Activated CD4-positive, CD25-positive, alpha-beta regulatory T cell treated with anti-CD3 and anti-CD28 coated beads, Interleukin-2, amount 50 U/mL, for 24 hours (primary cell): Measurements from ENCODE around the gene HMG20A.
A peak's percentile ranks its signal among the peaks of the same experiment; 100 is the strongest.
"Not testable (repeated sequence)": the region's sequence is repeated elsewhere in the genome, so short reads cannot be mapped to it uniquely, and the experiment has no call there.

Experiments
- ATAC-seq, 2 donors: fragments of 150-1000 bp; cut with Tn5 transposase; one replicate each; pipeline ENCODE4 v1.10.0; 2021; ENCODE audit warnings: mild to moderate bottlenecking in 1 of 2, moderate library complexity in 1 of 2

HMG20A gene

DNA sequence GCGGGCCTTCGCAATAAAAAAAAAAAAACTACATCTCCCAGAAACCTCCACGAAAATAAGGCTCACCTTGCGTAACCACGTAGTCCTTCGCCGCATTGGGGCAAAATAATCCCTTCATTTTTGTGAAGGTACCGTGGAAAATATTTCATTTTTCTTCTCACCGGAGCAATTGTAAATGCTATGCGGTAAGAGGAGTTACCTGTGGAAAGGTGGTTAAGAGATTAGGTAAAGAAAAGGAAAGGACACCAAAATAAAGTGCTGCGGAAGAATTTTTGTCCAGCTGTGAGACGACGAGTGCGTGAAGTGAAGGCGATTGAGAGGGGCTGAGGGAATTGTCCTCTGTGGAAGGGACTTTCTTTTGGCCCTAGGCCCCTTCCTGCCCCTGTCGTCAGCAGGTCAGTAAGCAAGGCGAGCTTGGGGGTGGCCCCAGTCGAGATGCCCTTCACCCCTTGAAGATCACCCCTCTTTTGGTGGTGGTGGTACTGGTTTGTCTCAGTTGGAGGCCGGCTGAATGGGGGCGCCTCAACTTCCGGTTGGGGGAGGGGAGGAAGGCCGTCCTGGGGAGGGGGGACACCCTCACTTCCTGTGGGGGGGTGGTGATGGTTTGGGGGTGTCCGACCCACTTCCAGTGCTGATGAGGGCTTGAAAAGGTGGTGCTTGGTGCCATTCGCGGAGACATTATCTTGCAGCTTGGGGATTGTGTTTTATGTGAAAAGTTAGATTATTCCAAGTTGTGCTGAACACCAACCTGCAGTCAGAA, at the start of gene HMG20A:
HMG20A (plus strand) TSS at position 279 of the 760 bp plus-strand sequence. CDS start 37,520 bp downstream, outside the sequence.
- peak; percentile 44 to 51 for ATAC-seq

DNA sequence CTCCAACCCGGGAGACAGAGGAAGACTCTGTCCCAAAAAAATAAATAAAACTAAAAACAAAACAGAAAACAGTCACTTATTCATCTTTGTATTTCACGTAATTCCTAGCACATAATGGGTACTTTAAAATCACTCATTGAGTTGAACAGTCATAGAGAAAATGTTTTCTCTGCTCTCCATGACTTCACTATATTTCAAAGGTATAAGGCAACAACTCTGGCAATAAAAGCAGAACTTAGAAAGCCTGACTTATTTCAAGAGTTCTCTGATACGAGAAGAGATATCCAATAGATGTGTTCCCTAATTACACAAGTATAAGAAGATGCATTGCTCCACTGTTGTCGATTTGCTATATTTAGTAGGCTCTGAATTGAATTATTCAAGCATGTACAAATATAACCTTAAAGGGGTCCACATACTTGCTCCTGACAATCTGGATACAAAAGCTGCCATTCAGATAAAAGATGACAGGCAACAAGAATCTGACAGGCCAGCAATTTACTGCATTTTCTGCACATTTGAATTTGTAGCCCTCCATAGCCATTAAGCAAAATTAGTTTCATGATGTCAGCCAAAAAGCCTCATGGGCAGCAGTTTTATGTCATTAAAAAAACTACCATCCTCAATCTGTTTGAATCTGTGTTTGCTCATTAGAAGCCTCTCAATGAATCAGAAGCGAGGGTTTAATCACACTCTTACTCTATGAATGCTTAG, 48.7 kb upstream of the HMG20A start:
- peak in 1 of 2 donors; percentile 24 for ATAC-seq

DNA sequence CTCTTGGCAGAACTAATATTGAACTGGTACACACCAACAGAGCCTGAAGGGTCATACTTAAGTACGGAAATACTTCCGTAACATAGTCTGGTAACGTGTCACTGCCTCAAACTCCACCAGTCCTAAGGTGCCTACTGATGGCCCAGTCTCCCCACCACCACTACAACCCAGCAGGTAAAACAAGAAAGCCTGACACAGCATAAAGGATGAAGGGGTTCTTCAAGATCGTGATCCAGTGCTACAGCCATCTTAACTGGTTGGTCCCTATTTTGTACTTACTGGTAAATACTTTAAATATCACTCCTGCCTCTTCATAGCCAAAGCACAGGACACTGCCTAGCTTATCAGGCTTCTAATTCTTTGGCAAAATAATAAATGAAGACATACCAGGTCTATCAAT, 47.2 kb upstream of the HMG20A start:
- ATAC-seq = no peak

DNA sequence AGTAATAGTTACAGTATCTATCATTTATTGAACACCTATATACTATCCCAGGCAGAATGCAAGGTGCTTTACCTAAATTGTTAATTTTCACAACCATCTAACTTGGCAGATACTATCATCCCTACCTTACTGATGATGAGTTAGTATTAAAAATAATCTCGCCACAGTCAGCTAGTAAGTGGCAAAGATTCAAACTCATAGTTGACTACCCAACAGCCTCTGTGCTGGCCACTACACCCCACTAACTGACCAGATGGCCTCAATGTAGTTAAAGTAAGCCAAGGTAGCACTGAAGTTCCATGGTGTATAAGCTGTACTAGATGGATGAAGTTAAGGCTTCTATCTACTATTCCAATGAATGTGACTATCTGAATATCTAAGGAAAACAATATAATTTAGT, 45.6 kb upstream of the HMG20A start:
- ATAC-seq = no peak

DNA sequence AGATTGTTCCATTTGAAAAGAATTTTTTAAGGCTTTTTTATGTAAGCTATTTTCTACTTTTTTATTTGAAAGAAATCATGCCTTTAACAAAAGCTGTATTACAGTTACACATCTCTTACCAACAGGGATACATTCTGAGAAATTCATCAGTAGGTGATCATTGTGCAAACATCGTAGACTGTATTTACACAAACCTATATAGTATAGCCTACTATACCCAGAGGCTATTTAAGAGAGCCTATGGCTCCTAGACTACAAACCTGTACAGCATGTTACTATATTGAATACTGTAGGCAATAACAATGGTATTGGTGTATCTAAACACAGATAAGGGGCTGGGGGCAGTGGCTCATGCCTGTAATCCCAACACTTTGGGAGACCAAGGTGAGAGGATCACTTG, 43.9 kb upstream of the HMG20A start:
- ATAC-seq = no peak

DNA sequence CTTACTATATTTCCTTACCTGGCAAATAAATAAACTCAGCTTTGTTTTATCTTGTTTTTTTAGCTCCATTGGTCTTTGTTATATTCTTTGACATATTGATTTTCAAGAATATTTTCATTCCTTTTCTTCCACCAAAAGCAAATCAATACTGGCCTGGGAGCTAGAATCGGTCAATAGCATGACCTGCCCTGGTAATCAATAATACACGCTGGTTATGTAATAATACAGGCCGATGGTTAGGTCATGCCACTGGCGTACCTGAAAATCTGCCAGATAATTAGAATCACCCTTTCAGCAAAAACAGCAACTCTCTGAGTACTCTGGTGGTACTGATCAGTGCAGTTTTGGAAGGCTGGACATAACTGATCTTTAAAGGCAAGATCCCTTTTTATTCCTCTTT, 40.7 kb upstream of the HMG20A start:
- no peak for ATAC-seq

DNA sequence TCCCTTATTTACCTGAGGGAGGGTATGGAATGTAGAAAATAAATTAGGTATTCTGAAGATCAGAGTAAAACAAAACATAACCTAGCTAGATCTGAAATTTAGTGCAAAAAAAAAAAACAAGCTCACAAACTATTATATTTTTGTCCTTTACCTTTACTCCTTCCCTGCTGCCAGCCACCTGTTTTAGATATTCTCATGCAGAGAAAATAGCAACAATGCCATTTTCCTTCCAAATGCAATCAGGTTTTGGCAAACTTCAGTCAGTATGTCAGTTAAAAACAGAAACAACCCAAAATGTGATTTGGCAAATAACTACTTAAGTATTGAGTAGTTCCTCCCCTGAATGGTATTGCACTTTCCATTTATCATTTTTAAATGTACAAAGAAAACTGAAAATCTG, 36.6 kb upstream of the HMG20A start:
- ATAC-seq = no peak

DNA sequence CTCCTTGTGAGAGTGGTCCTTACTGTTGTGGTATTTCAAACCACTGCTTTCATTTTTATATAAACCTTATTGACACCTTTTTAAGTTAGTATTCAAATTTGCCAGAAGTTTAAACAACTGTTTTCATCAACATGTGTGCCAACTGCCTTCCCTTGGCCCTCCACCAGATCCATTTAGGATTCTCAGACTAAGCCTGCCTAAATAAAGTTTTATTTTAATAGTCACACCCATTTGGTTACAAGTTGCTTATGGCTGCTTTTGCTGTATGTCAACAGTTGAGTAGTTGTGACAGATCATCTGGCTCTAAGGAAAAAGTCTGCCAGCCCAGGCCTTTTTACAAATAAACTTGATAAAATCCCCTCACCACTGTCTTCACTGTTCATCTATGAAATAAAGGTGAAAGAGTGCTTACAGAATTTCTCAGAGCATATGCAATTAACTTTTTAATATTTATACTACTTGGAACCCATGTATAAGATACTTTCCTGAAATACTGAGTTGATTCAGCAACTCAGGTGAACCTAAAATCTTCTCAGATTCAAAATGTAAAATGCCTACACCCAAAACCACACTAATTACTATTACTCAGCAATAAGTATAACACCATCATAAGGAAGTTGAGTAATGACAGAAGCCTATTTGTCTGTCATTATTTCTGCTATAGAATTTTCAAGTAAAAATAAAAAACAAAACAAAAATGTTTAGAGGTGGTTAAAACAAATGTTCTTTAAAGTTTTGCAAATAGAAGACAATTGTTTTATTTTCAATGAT, 35.9 kb upstream of the HMG20A start:
- peak; percentile 28 to 58 for ATAC-seq

DNA sequence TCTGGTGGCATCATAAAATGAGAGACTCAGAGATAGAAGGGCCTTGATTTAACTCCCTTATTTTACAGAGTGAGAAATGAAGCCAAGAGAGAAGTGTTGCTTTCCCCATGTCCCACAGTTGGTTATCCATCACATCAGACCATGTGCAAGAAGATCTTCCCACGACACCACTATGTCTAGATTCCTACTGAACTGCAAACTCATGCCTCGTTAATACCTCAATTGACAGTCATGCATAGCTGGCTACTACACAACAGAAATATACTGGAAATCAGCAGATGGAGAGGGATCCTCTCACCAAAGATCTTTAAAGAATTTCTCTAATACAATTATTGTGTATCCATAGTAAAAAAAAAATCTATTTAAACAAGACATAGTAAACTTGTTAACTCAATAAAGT, 34.1 kb upstream of the HMG20A start:
- ATAC-seq = no peak

DNA sequence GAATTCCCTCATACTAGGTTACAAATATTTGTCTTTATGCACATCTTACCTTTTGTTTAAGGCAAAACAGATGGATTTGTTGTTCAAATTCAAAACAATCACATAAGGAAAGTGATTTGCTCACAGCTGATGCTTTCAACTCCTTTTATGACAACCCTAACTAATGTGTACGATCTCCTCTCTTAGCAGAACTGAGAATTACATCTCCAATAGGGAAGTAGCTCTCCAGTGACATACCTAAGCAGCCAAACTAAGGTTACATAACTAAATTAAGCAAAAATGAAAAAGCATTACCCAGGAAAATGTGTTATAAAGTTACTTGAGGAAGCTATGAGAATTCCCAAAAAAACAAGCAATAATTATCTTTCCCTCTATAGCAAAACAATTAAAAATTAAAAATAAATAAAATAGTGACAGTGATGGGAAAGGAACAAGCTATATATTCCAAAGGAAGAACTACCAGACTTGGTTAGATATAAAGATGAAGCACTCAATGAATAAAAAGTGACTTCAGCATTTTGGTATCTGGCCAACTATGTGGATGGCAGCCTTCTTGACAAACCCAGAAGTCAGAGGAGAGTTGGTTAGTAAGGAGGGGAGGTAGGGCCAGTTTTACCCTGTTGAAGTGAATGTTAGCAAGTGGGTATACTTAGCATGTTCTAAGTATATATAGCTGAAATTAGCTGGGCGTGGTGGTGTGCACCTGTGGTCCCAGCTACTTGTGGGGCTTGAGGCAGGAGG, 33.2 kb upstream of the HMG20A start:
- no peak for ATAC-seq

DNA sequence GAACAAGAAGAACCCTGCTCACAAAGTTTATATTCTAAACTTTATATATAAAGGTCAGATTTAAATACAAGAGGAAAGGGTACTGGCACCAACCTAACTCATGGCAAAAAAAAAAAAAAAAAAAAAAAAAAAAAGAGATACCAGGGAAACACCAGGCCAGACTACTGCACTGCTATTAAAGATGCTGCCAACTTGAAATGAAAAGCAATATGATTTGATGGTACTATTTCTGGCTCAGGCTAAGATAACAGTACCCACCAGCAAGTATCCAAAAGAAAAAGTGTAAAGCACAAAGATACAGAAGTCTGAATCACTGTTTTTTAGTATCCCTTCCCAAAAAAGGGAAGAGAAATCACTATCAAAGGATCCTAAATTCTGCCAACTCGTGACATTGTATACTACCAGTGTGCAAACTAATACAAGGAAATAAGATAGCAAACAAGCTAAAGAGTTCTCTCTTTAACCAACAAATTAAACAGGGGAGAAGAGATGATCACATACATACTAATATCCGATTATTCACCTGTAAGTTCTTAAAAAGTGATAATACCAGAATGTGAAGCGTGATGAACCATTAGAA, 29.2 kb upstream of the HMG20A start:
- no peak for ATAC-seq

DNA sequence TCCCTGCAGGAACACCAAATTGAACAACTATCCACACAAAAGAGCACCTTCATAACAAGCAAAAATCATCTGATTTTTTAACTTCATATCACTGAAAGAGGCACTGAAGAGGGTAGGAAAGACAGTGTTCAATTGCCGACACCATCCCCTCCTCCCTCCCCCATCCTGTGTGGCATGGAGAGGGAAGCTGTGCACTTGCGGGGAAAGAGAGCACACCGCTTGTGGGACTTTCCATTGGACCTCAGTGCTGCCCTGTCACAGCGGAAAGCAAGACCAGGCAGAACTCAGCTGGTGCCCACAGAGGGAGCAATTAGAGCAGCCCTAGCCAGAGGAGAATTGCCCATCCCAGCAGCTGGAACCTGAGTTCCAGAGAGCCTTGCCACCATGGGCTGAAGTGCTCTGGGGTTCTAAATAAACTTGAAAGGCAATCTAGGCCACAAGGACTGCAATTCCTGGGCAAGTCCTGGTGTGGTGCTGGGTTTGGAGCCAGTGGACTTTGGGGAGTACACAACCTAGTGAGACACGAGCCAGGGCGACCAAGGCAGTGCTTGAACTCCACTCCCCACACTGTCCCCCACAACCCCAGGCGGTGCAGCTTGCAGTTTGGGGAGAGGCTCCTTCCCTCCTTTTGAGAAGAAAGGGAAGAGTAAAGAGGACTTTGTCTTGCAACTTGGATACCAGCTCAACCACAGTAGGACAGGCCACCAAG, 27.8 kb upstream of the HMG20A start:
- ATAC-seq = no peak

DNA sequence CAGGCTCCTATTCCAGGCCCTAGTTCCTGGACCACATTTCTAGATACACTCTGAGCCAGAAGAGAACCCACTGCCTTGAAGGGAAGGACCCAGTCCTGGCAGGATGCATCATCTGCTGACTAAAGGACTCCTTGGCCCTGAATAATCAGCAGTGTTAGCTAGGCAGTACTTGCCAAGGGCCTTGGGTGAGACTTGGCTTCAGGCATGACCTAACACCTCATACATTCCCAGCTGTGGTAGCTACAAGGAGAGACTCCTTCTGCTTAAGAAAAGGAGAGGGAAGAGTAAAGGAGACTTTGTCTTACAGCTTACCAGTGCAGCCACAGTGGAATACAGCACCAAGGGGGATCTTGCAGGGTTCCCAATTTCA, 27.2 kb upstream of the HMG20A start:
- ATAC-seq = no peak

DNA sequence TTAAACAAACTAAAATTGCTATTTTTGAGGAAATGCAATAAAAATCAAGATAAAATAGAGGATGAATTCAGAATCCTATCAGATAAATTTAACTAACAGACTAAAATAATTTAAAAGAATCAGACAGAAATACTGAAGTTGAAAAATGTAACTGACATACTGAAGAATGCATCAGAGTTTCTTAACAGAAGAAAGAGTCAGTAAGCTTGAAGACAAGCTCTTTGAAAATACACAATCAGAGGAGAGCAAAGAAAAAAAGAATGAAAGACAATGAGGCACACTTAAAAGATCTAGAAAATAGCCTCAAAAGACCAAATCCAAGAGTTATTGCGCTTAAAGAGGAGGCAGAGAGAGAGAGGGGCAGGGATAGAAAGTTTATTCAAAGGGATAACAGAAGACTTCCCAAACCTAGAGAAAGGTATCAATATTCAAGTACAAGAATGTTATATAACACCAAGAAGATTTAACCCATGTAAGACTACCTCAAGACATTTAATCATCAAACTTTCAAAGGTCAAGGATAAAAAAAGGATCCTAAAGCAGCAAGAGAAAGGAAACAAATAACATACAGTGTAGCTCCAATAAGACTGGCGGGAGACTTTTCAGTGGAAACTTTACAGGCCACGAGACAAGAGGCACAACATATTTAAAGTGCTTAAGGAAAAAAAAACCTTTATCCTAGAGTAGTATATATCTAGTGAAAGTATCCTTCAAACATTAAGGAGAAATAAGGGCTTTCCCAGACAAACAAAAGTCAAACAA, 25.5 kb upstream of the HMG20A start:
- ATAC-seq = no peak

DNA sequence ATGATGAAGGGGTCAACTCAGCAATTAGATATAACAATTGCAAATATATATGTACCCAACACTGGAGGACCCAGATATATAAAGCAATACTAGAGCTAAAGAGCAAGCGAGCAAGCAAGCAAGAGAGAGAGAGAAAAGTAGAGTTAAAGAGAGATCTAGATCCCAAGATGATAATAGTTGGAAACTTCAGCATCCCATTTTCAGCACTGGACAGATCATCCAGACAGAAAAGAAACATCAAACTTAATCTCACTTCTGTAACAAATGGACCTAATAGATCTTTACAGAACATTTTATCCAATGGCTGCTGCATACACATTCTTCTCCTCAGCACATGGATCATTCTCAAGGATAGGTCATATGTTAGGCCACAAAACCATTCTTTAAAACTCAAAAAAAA, 24.0 kb upstream of the HMG20A start:
- ATAC-seq = no peak

DNA sequence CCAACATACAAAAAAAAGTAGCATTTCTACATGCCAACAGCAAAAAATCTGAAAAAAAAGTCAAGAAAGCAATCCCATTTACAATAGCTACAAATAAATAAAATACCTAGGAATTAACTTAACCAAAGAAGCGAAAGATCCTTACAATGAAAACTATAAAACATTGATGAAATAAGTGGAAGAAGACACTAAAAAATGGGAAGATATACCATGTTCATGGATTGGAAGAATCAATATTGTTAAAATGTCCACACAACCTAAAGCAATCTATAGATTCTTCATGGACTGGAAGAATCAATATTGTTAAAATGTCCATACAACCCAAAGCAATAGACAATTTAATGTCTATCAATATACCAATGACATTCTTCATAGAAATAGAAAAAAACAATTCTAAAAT, 21.8 kb upstream of the HMG20A start:
- no peak for ATAC-seq

DNA sequence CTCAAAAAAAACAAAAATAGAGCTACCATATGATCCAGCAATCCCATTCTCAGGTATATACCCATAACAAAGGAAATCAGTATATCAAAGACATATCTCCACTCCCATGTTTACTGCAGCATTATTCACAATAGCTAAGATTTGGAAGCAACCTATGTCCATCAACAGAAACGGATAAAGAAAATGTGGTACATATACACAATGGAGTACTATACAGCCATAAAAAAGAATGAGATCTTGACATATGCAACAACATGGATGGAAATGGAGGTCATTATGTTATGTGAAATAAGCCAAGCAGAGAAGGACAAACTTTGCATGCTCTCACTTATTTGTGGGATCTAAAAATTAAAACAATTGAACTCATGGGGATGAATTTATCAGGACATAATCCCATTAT, 20.4 kb upstream of the HMG20A start:
- no peak for ATAC-seq

DNA sequence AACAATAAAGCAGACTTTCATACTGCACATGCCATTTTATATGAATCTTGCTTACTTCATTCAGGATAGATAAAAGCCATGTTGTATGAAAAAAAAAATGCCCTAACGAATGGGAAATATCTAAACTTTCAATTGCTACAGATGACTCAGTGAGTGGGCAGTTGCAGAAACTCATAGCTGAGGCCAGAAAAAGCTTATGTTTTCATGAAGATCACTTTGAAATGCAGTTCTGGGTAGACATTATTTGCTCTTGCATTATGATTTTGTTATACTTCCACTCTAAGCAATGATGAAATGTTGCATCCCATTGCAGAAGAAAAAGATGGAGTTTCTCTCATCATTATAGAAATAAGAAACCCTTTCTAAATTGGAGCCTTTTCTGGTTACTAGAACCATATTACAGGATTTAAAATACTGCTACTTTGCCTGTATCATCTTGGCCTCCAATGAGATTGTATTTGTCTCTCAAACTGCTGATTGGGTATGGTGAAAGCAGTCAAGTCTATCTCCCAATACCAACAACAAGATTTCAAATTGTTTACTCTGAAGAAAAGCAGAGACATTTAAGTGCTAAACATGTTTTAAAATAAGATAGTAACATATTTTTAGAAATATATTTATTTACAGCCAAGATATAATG, 17.8 kb upstream of the HMG20A start:
- peak in 1 of 2 donors; percentile 43 for ATAC-seq

DNA sequence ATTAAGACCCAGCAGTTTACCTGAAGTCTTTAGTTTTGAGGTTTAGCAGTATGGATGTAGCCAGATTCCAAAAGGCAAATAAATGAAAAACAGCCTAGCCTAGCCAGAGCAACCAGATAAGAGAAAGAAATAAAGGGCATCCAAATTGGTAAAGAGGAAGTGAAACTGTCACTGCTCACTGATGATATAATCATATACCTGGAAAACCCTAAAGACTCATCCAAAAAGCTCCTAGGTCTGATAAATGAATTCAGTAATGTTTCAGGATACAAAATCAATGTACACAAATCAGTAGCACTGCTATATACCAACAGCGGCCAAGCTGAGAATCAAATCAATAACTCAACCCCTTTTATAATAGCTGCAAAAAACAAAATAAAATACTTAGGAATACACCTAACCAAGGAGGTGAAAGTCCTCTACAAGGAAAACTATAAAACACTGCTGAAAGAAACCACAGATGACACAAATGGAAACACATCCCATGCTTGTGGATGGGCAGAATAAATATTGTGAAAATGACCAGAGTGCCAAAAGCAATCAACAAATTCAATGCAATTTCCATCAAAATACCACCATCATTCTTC, 14.4 kb upstream of the HMG20A start:
- ATAC-seq = not testable (repeated sequence)

DNA sequence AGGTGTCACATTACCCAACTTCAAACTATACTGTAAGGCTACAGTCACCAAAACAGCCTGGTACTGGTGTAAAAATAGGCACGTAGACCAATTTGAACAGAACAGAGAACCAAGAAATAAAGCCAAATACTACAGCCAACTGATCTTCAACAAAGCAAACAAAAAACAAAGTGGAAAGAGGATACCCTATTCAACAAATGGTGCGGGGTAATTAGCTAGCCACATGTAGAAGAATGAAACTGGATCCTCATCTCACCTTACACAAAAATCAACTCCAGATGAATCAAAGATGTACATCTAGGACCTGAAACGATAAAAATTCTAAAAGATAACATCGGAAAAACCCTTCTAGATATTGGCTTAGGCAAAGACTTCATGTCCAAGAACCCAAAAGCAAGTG, 13.8 kb upstream of the HMG20A start:
- no peak for ATAC-seq
